ENCODE measurements around the gene FAM9A. TPM values are rescaled to one million over a fixed set of nuclear protein-coding genes. Genes with fewer than 3 reads are reported as not detected.

FAM9A gene
- total RNA-seq, 6 donors from 2014 or later: not detected

DNA sequence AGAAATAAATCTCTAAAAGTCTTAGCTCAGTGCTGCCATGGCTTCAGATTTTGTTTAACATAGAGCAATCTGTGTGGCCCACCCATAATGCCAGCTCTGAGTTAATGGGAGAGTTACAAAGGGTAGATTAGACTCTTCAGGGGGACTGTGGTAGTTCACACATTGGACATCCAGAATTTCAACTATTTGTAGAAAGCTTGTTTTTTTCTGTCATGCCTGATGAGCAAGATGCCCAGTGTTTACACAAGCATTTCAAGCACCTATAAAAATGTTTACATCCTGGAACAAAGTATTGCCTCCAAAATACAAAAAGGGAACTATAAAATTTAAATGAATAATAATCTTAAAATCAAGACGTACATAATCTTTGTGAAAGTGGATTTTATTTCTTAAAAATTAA lies 43.0 kb upstream of the FAM9A start:
- H3K9me3 ChIP-seq: no peaks in the 10 kb centered on the region
- DNase-seq: no peak
- TF ChIP-seq CTCF (IDR thresholded peaks at IDR 0.05) (no peak), POLR2A (IDR thresholded peaks at IDR 0.05) (no peak), EP300 (IDR thresholded peaks at IDR 0.05) (no peak), POLR2AphosphoS5 (IDR thresholded peaks at IDR 0.05) (no peak)
- H3K4me1 ChIP-seq: no peaks in the 10 kb centered on the region
- no peaks in the 10 kb centered on the region for H3K27me3 ChIP-seq
- no peaks in the 10 kb centered on the region for H3K36me3 ChIP-seq
- no peak for ATAC-seq (ENCODE audit: low FRiP score in 2 of 2)
- WGBS, 2 donors: 67 to 84% methylated on average over 1 of the region's 1 CpG
- no peak overlapping the region for H3K27ac ChIP-seq
- H3K4me3 ChIP-seq: no peak overlapping the region

DNA sequence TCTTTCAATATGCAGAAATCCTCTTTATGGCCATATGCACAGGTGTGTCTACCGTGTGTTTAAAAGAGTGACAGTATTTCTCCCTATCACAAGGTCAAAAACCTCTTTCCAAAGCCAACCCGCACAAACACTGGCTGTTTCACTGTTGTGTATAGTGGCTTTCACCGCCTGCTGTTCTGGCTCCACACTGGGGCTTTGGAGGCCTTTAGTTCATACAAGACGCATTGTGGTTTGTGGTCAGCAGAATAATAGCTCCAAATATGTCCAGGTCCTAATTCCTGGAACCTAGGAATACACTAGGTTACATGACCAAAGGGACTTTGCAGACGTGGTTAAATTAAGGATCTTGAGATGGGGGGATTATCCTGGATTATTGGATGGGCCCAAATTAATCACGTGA lies 40.7 kb upstream of the FAM9A start:
- no peak for DNase-seq
- H3K27me3 ChIP-seq: no peaks in the 10 kb centered on the region
- no peak overlapping the region for H3K27ac ChIP-seq
- no peaks in the 10 kb centered on the region for H3K36me3 ChIP-seq
- H3K4me3 ChIP-seq: no peak overlapping the region
- no peaks in the 10 kb centered on the region for H3K9me3 ChIP-seq
- WGBS, 2 donors: 75 to 95% methylated on average over 5 to 6 of the region's 6 CpGs
- no peaks in the 10 kb centered on the region for H3K4me1 ChIP-seq
- TF ChIP-seq POLR2AphosphoS5 (IDR thresholded peaks at IDR 0.05) (no peak), CTCF (IDR thresholded peaks at IDR 0.05) (no peak), POLR2A (IDR thresholded peaks at IDR 0.05) (no peak), EP300 (IDR thresholded peaks at IDR 0.05) (no peak)
- ATAC-seq (ENCODE audit: low FRiP score in 2 of 2): no peak

GRCh38 chrX:8834392-8834791 lies 33.2 kb upstream of the FAM9A start:
- WGBS, 2 donors: 65 to 75% methylated on average over 1 of the region's 1 CpG
- H3K27ac ChIP-seq: no peak overlapping the region

DNA sequence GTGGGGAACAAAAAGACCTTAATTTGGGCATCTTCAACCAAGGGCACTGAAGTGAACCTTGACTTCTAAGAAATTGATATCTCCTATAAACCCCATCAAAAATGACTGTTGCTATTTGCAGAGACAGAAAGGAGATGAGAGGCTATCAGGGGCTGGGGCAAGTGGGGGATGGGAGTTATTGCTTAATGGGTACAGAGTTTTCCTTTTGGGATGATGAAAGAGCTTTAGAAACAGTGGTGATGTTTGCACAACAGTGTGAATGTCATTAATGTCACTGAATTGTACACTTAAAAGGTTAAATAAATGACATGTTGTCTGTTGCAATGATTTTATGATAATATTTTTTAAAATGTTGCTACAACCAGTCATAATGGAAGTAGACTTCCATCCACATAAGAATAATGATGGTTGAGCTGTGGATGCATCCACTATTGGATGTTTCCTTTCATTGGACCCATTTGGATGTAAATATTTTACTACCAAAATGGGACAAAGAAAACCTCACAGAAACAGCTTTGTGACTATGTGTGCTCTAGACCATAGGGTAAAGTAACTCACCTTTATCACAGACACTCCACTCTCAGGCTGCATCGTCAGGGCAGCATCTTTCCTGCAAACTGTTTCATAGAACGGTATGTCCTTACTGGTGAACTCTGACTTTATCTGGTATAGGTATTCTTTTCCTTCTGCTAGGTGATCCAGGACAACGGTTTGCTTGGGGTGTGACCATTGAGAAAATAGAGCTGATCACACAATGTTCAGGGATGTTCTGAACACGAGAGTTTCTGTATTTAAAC lies 31.6 kb upstream of the FAM9A start:
- Histone ChIP-seq H3K4me3 (no peak overlapping the region), H3K27ac (no peak overlapping the region), H3K27me3 (no peaks in the 10 kb centered on the region), H3K36me3 (no peaks in the 10 kb centered on the region), H3K9me3 (no peaks in the 10 kb centered on the region), H3K4me1 (no peaks in the 10 kb centered on the region)
- TF ChIP-seq EP300 (IDR thresholded peaks at IDR 0.05) (no peak), CTCF (IDR thresholded peaks at IDR 0.05) (no peak), POLR2A (IDR thresholded peaks at IDR 0.05) (no peak), POLR2AphosphoS5 (IDR thresholded peaks at IDR 0.05) (no peak)
- ATAC-seq (ENCODE audit: low FRiP score in 2 of 2) (no peak), DNase-seq (no peak)
- 62 to 65% methylated on average over 4 of the region's 4 CpGs for WGBS, 2 donors

More at GRCh38 chrX:8834392-8834791, 33.2 kb upstream of the FAM9A start:
- no peak for TF ChIP-seq CTCF (IDR thresholded peaks at IDR 0.05)
- no peak for TF ChIP-seq EP300 (IDR thresholded peaks at IDR 0.05)
- no peak for TF ChIP-seq POLR2AphosphoS5 (IDR thresholded peaks at IDR 0.05)
- TF ChIP-seq POLR2A (IDR thresholded peaks at IDR 0.05): no peak
- ATAC-seq (ENCODE audit: low FRiP score in 2 of 2) (no peak), DNase-seq (no peak)
- Histone ChIP-seq H3K36me3 (no peaks in the 10 kb centered on the region), H3K27me3 (no peaks in the 10 kb centered on the region), H3K4me1 (no peaks in the 10 kb centered on the region), H3K4me3 (no peak overlapping the region), H3K9me3 (no peaks in the 10 kb centered on the region)

GRCh38 chrX:8823698-8824097 lies 22.5 kb upstream of the FAM9A start:
- 88 to 96% methylated on average over 1 of the region's 1 CpG for WGBS, 2 donors
- no peak overlapping the region for H3K27ac ChIP-seq
- no peak overlapping the region for H3K4me3 ChIP-seq
- H3K27me3 ChIP-seq: no peaks in the 10 kb centered on the region
- TF ChIP-seq POLR2A (IDR thresholded peaks at IDR 0.05): no peak
- no peak for TF ChIP-seq POLR2AphosphoS5 (IDR thresholded peaks at IDR 0.05)
- no peak for TF ChIP-seq CTCF (IDR thresholded peaks at IDR 0.05)
- no peak for TF ChIP-seq EP300 (IDR thresholded peaks at IDR 0.05)
- no peaks in the 10 kb centered on the region for H3K36me3 ChIP-seq
- no peaks in the 10 kb centered on the region for H3K9me3 ChIP-seq
- no peaks in the 10 kb centered on the region for H3K4me1 ChIP-seq
- ATAC-seq (ENCODE audit: low FRiP score in 2 of 2) (no peak), DNase-seq (no peak)
